ENCODE data around the gene SLC45A2.
A peak's percentile ranks its signal among the peaks of the same experiment; 100 is the strongest.

The SLC45A2 gene

GRCh38 chr5:33976307-33976706, 8.2 kb downstream of the SLC45A2 start:
- no peak overlapping the region for H3K4me3 ChIP-seq (ENCODE audit: control insufficient read depth, low read depth, low read length)
- DNase-seq (ENCODE audit: low read depth): no peak
- TF ChIP-seq CTCF (conservative IDR thresholded peaks at IDR 0.05; ENCODE audit: control insufficient read depth, insufficient read depth, low read depth, low read length): no peak

GRCh38 chr5:33975852-33976251, 8.6 kb downstream of the SLC45A2 start:
- no peak for DNase-seq (ENCODE audit: low read depth)
- H3K4me3 ChIP-seq (ENCODE audit: control insufficient read depth, low read depth, low read length): no peak overlapping the region
- no peak for TF ChIP-seq CTCF (conservative IDR thresholded peaks at IDR 0.05; ENCODE audit: control insufficient read depth, insufficient read depth, low read depth, low read length)

- DNase-seq (ENCODE audit: low read depth): no peak
- no peak for TF ChIP-seq CTCF (conservative IDR thresholded peaks at IDR 0.05; ENCODE audit: control insufficient read depth, insufficient read depth, low read depth, low read length)
- H3K4me3 ChIP-seq (ENCODE audit: control insufficient read depth, low read depth, low read length): no peak overlapping the region
Measured at GRCh38 chr5:33973271-33973670, 11.2 kb downstream of the SLC45A2 start.

GRCh38 chr5:33969572-33970452, 14.7 kb downstream of the SLC45A2 start:
- TF ChIP-seq CTCF (conservative IDR thresholded peaks at IDR 0.05; ENCODE audit: control insufficient read depth, insufficient read depth, low read depth, low read length): peak; percentile 96
- peak; percentile 69 for DNase-seq (ENCODE audit: low read depth)
- H3K4me3 ChIP-seq (ENCODE audit: control insufficient read depth, low read depth, low read length): no peak overlapping the region

GRCh38 chr5:33968211-33969005, 16.1 kb downstream of the SLC45A2 start:
- H3K4me3 ChIP-seq (ENCODE audit: control insufficient read depth, low read depth, low read length): no peak overlapping the region
- no peak for TF ChIP-seq CTCF (conservative IDR thresholded peaks at IDR 0.05; ENCODE audit: control insufficient read depth, insufficient read depth, low read depth, low read length)
- DNase-seq (ENCODE audit: low read depth): no peak

- no peak for DNase-seq (ENCODE audit: low read depth)
- no peak overlapping the region for H3K4me3 ChIP-seq (ENCODE audit: control insufficient read depth, low read depth, low read length)
- no peak for TF ChIP-seq CTCF (conservative IDR thresholded peaks at IDR 0.05; ENCODE audit: control insufficient read depth, insufficient read depth, low read depth, low read length)
Measured at GRCh38 chr5:33966805-33967204, 17.7 kb downstream of the SLC45A2 start.
